Esophagus muscularis mucosa (tissue), 4 donors: ENCODE results near the gene MITF. TPM values are rescaled to one million over a fixed set of nuclear protein-coding genes. Genes with fewer than 3 reads are reported as not detected.

ENCODE experiments used
- DNase-seq: peaks from one replicate; pipeline ENCODE4 v3.0.0-alpha.2; 2017; ENCODE audit errors: extremely low spot score
- H3K27ac ChIP-seq, 4 donors: fragments of 200-600 bp; sonication (generic); replicated peaks in 1 of 4; 1 replicate in 3 of 4; 2 replicates in 1 of 4; pipeline ENCODE4 v1.5.1; 2016 to 2019; ENCODE audit warnings: mild to moderate bottlenecking in 1 of 4
- H3K27me3 ChIP-seq, 4 donors: fragments of 200-600 bp; sonication (generic); one replicate each; pipeline versions ENCODE4 v1.5.1 to v1.6.0; 2016 to 2019
- H3K36me3 ChIP-seq, 4 donors: fragments of 200-600 bp; sonication (generic); one replicate each; pipeline ENCODE4 v1.5.1; 2016 to 2019
- H3K4me1 ChIP-seq, 4 donors: fragments of 200-600 bp; sonication (generic); one replicate each; pipeline ENCODE4 v1.5.1; 2016 to 2019
- H3K4me3 ChIP-seq, 4 donors: fragments of 200-600 bp; sonication (generic); 1 replicate in 2 of 4; 2 replicates in 2 of 4; pipeline ENCODE4 v1.5.1; 2016 to 2019; ENCODE audit warnings: mild to moderate bottlenecking in 4 of 4, moderate library complexity in 1 of 4
- H3K9me3 ChIP-seq, 4 donors: fragments of 200-600 bp; sonication (generic); 1 replicate in 3 of 4; 2 replicates in 1 of 4; pipeline ENCODE4 v1.5.1; 2016 to 2019
- EP300 ChIP-seq: sonication (generic); formaldehyde crosslinking; IDR thresholded peaks from one replicate; pipeline ENCODE4 v1.6.1; 2017; ENCODE audit warnings: antibody characterized with exemption
- POLR2A ChIP-seq: fragments of 450-650 bp; IDR thresholded peaks from one replicate; pipeline ENCODE4 v1.6.1; 2017; ENCODE audit warnings: antibody characterized with exemption, moderate library complexity, mild to moderate bottlenecking, low read depth
- POLR2AphosphoS5 ChIP-seq, 2 donors: sonication (generic); formaldehyde crosslinking; IDR thresholded peaks; one replicate each; pipeline ENCODE4 v1.6.1; 2017; ENCODE audit warnings: antibody characterized with exemption in 2 of 2
- WGBS: methylation state at CpG from one replicate; pipeline ENCODE4 v1.1.5; 2018; 5-methylcytosine and 5-hydroxymethylcytosine counted together
- intact Hi-C: fragments of 100-400 bp; cut with DNase I; formaldehyde crosslinking; loops from one replicate; pipeline ENCODE4 v1.15.1; 2023
- total RNA-seq, 4 donors: library from RNA; depleted of rRNA; stranded (reverse); fragments of >200 nt; gene quantifications; one replicate each; pipeline versions ENCODE4 v1.1.0 to v1.2.1, GENCODE V29; 2016
- TF ChIP-seq, protein P1 (sequence below), 3 experiments: fragments of 200-600 bp in 2 of 3; fragments of 450-650 bp in 1 of 3; sonication (generic) in 2 of 3; IDR thresholded peaks; one replicate each; pipeline ENCODE4 v1.5.1; 2017 to 2019; ENCODE audit warnings: antibody characterized with exemption in 3 of 3, mild to moderate bottlenecking in 2 of 3, moderate library complexity in 1 of 3

Gene MITF
- total RNA-seq, 4 donors from 2014 or later = 68.1 to 141 (median 81.2) TPM

DNA sequence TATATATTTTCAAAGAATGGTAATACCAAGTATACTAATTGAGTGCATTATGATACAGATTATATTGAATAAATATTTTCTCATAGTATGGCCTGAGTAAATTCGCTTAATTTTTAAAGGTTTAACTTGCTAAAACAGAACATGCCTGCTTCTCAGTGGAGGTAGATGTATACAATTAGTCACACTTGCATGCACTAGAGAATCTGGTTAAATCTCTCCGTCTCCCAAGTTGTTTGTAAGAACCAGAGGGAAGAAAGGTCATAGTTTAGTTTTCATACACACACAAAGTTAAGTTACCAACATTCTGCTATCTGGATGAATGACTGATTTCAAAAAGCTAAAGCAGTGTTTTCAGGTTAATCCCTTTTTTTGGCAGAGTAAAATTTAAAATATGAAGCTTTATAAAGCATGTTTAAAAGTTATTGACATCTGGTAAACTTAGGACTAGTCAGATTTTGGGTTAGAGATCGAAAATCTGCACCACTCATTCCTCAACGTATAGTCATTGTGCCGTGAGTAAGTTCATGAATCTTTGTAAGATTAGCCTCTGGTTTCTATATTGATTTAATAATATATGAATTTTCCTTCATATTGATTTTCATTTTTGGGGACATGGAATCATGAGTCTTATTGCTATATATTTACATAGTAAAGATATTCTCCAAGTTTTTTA, 142.6 kb downstream of the MITF start:
- 89% methylated on average over 5 of the region's 5 CpGs for WGBS
- peaks cover 8 to 30% (median 21%) of the 10 kb centered on the region in 4 donors for H3K4me1 ChIP-seq
- no peaks in the 10 kb centered on the region for H3K27me3 ChIP-seq
- H3K9me3 ChIP-seq = no peaks in the 10 kb centered on the region
- TF ChIP-seq POLR2AphosphoS5 (IDR thresholded peaks at IDR 0.05) = no peak
- TF ChIP-seq, protein P1, sequence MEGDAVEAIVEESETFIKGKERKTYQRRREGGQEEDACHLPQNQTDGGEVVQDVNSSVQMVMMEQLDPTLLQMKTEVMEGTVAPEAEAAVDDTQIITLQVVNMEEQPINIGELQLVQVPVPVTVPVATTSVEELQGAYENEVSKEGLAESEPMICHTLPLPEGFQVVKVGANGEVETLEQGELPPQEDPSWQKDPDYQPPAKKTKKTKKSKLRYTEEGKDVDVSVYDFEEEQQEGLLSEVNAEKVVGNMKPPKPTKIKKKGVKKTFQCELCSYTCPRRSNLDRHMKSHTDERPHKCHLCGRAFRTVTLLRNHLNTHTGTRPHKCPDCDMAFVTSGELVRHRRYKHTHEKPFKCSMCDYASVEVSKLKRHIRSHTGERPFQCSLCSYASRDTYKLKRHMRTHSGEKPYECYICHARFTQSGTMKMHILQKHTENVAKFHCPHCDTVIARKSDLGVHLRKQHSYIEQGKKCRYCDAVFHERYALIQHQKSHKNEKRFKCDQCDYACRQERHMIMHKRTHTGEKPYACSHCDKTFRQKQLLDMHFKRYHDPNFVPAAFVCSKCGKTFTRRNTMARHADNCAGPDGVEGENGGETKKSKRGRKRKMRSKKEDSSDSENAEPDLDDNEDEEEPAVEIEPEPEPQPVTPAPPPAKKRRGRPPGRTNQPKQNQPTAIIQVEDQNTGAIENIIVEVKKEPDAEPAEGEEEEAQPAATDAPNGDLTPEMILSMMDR (IDR thresholded peaks at IDR 0.05) = no peak
- no peak for TF ChIP-seq EP300
- TF ChIP-seq POLR2A = no peak
- H3K36me3 ChIP-seq = peaks cover 0 to 14% (median 0%) of the 10 kb centered on the region in 4 donors
- no peak for DNase-seq
- H3K4me3 ChIP-seq = no peak overlapping the region
- intact Hi-C loops = no loop called here
- no peak overlapping the region for H3K27ac ChIP-seq

DNA sequence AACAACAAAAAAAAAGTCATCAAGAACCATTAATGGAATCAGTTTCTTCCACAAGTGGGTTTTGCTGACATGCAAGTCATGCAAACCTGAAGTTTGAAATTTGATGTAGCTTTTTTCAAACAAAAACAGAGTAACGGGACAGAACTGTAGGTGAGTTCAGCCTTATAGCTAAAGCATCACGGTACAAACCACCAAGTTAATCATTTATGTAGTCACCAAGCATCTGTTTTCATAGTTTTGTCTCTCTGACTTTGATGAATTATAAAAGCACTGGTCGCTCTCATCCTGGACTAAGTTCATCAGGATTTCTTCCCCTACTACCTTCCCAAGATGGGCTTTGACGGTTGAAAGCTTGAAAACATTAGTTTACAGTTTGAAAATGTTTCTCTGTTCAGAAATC, 143.3 kb downstream of the MITF start:
- no peak for DNase-seq
- Histone ChIP-seq H3K4me3 (no peak overlapping the region), H3K9me3 (no peaks in the 10 kb centered on the region), H3K27ac (no peak overlapping the region), H3K36me3 (peaks cover 0 to 14% (median 0%) of the 10 kb centered on the region in 4 donors), H3K27me3 (no peaks in the 10 kb centered on the region), H3K4me1 (peaks cover 11 to 37% (median 23%) of the 10 kb centered on the region in 4 donors)
- TF ChIP-seq, protein P1 (IDR thresholded peaks at IDR 0.05) = no peak
- TF ChIP-seq POLR2AphosphoS5 (IDR thresholded peaks at IDR 0.05) (no peak), POLR2A (no peak), EP300 (no peak)
- WGBS = 84% methylated on average over 4 of the region's 4 CpGs
- intact Hi-C loops = no loop called here

DNA sequence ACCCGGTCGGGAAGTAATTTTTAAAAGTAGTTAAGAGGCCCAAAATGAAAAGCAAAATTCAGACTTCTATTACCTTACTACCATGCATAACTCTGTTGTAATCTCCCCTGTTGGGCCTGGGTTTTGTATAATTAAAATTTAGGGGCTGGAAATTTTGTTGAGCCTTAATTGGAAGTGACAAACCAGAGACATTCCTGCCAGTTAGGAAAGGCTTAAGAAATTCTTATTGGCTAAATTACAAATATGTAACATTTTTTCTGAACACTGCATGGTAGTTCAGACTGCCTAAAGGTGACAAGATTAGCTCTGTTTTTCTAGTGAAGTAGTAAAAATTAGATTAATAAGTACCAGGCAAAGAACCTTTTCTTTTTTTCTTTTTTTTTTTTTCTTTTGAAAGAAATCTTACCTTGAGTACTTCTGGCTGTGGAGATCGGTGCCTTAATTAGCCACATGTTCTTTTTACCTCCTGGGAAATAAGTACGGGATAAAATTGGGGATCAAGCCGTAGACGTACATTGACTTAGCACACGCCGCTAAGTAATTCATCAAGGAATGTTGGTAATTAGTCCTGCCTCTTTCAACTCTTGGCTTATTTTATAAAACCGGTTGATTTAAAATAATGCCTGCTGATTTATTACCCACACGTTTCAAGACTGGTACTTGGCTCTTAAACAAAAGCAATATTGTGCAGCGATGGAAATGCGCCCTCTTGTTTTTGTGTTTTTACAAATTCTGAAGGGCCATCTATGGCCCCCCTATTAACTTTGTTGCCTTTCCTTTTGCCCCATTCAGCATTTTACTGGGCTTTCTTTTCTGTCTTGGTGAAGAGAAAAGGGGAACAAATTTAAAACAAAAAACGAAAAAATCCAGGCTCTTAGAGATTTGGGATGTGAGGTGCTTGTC, 149.0 kb downstream of the MITF start:
- TF ChIP-seq, protein P1 (IDR thresholded peaks at IDR 0.05) = no peak
- TF ChIP-seq POLR2AphosphoS5 (IDR thresholded peaks at IDR 0.05) = no peak
- TF ChIP-seq POLR2A = no peak
- TF ChIP-seq EP300 = no peak
- WGBS = 69% methylated on average over 13 of the region's 13 CpGs

DNA sequence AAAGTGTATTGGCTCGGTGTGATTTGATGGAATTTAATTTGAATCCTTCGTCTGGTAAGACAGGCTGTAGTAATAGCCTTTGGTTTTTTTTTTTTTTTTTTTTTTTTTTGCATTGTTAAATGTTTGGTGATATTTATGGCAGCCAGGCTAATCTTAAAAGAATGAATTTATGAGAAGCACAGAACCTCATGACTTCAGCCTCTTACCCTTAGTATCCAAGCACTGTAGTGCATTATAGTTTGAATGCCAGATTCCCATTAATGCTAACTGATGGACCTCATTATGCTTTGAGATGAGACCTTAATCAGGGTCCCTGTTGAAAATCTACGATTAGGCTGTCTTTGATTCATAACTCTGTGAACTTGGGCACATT, 149.7 kb downstream of the MITF start:
- 89% methylated on average over 3 of the region's 3 CpGs for WGBS
- H3K27me3 ChIP-seq = no peaks in the 10 kb centered on the region
- DNase-seq = no peak
- peaks cover 14 to 45% (median 30%) of the 10 kb centered on the region in 4 donors for H3K4me1 ChIP-seq
- H3K9me3 ChIP-seq = no peaks in the 10 kb centered on the region
- intact Hi-C loops = no loop called here
- peak overlapping the region in 1 of 4 donors; percentile 4 for H3K4me3 ChIP-seq
- no peak for TF ChIP-seq POLR2A
- TF ChIP-seq, protein P1 (IDR thresholded peaks at IDR 0.05) = no peak
- TF ChIP-seq EP300 = no peak
- TF ChIP-seq POLR2AphosphoS5 (IDR thresholded peaks at IDR 0.05) = no peak
- H3K36me3 ChIP-seq = peaks cover 0 to 13% (median 0%) of the 10 kb centered on the region in 4 donors
- H3K27ac ChIP-seq = no peak overlapping the region

More for the DNA sequence above, 149.0 kb downstream of the MITF start:
- no peaks in the 10 kb centered on the region for H3K9me3 ChIP-seq
- DNase-seq = no peak
- no peaks in the 10 kb centered on the region for H3K27me3 ChIP-seq
- intact Hi-C loops = no loop called here
- H3K36me3 ChIP-seq = peaks cover 0 to 14% (median 0%) of the 10 kb centered on the region in 4 donors
- H3K4me1 ChIP-seq = peaks cover 14 to 45% (median 33%) of the 10 kb centered on the region in 4 donors
- peak overlapping the region in 2 of 4 donors; percentile 22 to 40 for H3K27ac ChIP-seq
- peak overlapping the region in 2 of 4 donors; percentile 4 to 27 for H3K4me3 ChIP-seq
